H1 (cell line): ENCODE measurements around the gene PMEPA1. TPM values are rescaled to one million over a fixed set of nuclear protein-coding genes. Genes with fewer than 3 reads are reported as not detected.

Experiments used
- CTCF ChIA-PET: fragments of 300-600 bp; sonication (Branson Sonifier 250); formaldehyde crosslinking; loops from one replicate; lab custom pipeline; 2021; ENCODE audit not compliant: partially characterized antibody; lab: Charles Lee
- POLR2A ChIA-PET: fragments of 300-600 bp; sonication (Branson Sonifier 250); formaldehyde crosslinking; loops from one replicate; lab custom pipeline; 2021; ENCODE audit warnings: inconsistent platforms; ENCODE audit not compliant: partially characterized antibody; lab: Charles Lee
- DNase-seq, 2 experiments: peaks; one replicate each; pipeline versions ENCODE4 v3.0.0 to v3.0.0-alpha.2; 2010 to 2022; ENCODE audit warnings: low spot score in 2 of 2, low read depth in 1 of 2, mixed read lengths in 1 of 2
- FAIRE-seq: peaks from 2 replicates; lab custom pipeline; 2011; peaks lifted over from hg19 to GRCh38; lab: Jason Lieb, UNC
- H2AFZ ChIP-seq: 2 replicates; pipeline ENCODE4 v1.8.1; 2012; ENCODE audit warnings: low read length, inconsistent platforms
- H2AK5ac ChIP-seq: 2 replicates; pipeline ENCODE4 v1.6.1; 2013; ENCODE audit warnings: low read depth, low read length
- H2BK120ac ChIP-seq: replicated peaks from 2 replicates; pipeline ENCODE3; 2013; ENCODE audit warnings: low read depth, low read length, inconsistent platforms
- H2BK12ac ChIP-seq: 2 replicates; pipeline ENCODE4 v1.6.1; 2013; ENCODE audit warnings: low read depth, low read length
- H2BK15ac ChIP-seq: 2 replicates; pipeline ENCODE4 v1.6.1; 2013; ENCODE audit warnings: low read length
- H2BK20ac ChIP-seq: 2 replicates; pipeline ENCODE4 v1.6.1; 2013; ENCODE audit warnings: low read length
- H2BK5ac ChIP-seq: 2 replicates; pipeline ENCODE4 v1.6.1; 2013; ENCODE audit warnings: low read depth, low read length
- H3K14ac ChIP-seq: 2 replicates; pipeline ENCODE4 v1.6.1; 2013; ENCODE audit warnings: inconsistent platforms; ENCODE audit not compliant: insufficient read length
- H3K18ac ChIP-seq: 2 replicates; pipeline ENCODE4 v1.6.1; 2013; ENCODE audit warnings: low read length; ENCODE audit errors: extremely low read depth
- H3K23ac ChIP-seq: 2 replicates; pipeline ENCODE4 v1.6.1; 2013; ENCODE audit warnings: inconsistent platforms; ENCODE audit not compliant: insufficient read length
- H3K23me2 ChIP-seq: 2 replicates; pipeline ENCODE4 v1.6.1; 2013; ENCODE audit warnings: low read depth, low read length
- H3K27ac ChIP-seq: 2 replicates; pipeline ENCODE4 v1.6.1; 2011; ENCODE audit warnings: low read depth, low read length, inconsistent platforms
- H3K27me3 ChIP-seq, 4 experiments: replicated peaks in 1 of 4; 1 replicate in 1 of 4; 2 replicates in 3 of 4; pipeline versions ENCODE4 v1.6.1 to v1.8.1; 2011 to 2013; ENCODE audit warnings: low read length in 3 of 4, mild to moderate bottlenecking in 3 of 4, inconsistent platforms in 2 of 4, mixed read lengths in 2 of 4, moderate library complexity in 1 of 4; ENCODE audit not compliant: control insufficient read depth in 3 of 4, insufficient read depth in 3 of 4; ENCODE audit errors: extremely low read depth in 1 of 4
- H3K36me3 ChIP-seq, 4 experiments: 2 replicates each; pipeline versions ENCODE4 v1.6.1 to v1.8.1; 2011 to 2013; ENCODE audit warnings: mild to moderate bottlenecking in 4 of 4, low read length in 3 of 4, moderate library complexity in 2 of 4, control low read depth in 1 of 4, inconsistent platforms in 1 of 4; ENCODE audit not compliant: insufficient read depth in 4 of 4, control insufficient read depth in 2 of 4
- H3K4ac ChIP-seq: replicated peaks from 2 replicates; pipeline ENCODE3; 2013; ENCODE audit warnings: low read length, low read depth, mixed read lengths, inconsistent platforms; ENCODE audit not compliant: insufficient read length
- H3K4me1 ChIP-seq, 4 experiments: replicated peaks in 1 of 4; 1 replicate in 1 of 4; 2 replicates in 3 of 4; pipeline versions ENCODE4 v1.6.1 to v1.8.1; 2011 to 2013; ENCODE audit warnings: low read length in 3 of 4, inconsistent platforms in 2 of 4, mixed read lengths in 1 of 4; ENCODE audit not compliant: insufficient read depth in 4 of 4, control insufficient read depth in 3 of 4
- H3K4me2 ChIP-seq, 2 experiments: 2 replicates each; pipeline versions ENCODE4 v1.6.1 to v1.8.1; 2011 to 2013; ENCODE audit warnings: low read depth in 2 of 2, low read length in 2 of 2, control low read depth in 1 of 2, inconsistent platforms in 1 of 2, mild to moderate bottlenecking in 1 of 2; ENCODE audit not compliant: insufficient read depth in 1 of 2
- H3K4me3 ChIP-seq, 4 experiments: fragments of 200-600, 300-600 bp in 1 of 4; sonication (generic), shearing (Covaris generic), sonication (Bioruptor Twin) in 1 of 4; 2 replicates each; pipeline versions ENCODE4 v1.5.1 to v1.8.1; 2011 to 2016; ENCODE audit warnings: low read length in 4 of 4, low read depth in 3 of 4, control low read depth in 2 of 4, inconsistent platforms in 2 of 4, mild to moderate bottlenecking in 2 of 4, mixed read lengths in 1 of 4, moderate library complexity in 1 of 4; ENCODE audit not compliant: insufficient read depth in 2 of 4; ENCODE audit errors: extremely low read depth in 1 of 4
- H3K56ac ChIP-seq: replicated peaks from 2 replicates; pipeline ENCODE3; 2013; ENCODE audit warnings: low read depth, mild to moderate bottlenecking, mixed read lengths, low read length, inconsistent platforms; ENCODE audit not compliant: insufficient read length
- H3K79me1 ChIP-seq: 2 replicates; pipeline ENCODE4 v1.6.1; 2013; ENCODE audit warnings: low read depth, low read length, control low read depth
- H3K79me2 ChIP-seq, 2 experiments: 2 replicates each; pipeline versions ENCODE4 v1.6.1 to v1.8.1; 2012 to 2013; ENCODE audit warnings: low read length in 2 of 2, mild to moderate bottlenecking in 2 of 2, inconsistent platforms in 1 of 2; ENCODE audit not compliant: insufficient read depth in 2 of 2, control insufficient read depth in 1 of 2
- H3K9ac ChIP-seq, 4 experiments: replicated peaks in 1 of 4; 1 replicate in 1 of 4; 2 replicates in 3 of 4; pipeline versions ENCODE4 v1.6.1 to v1.8.1; 2011 to 2013; ENCODE audit warnings: low read depth in 3 of 4, low read length in 3 of 4, control low read depth in 2 of 4, mild to moderate bottlenecking in 2 of 4, moderate library complexity in 2 of 4, inconsistent platforms in 1 of 4; ENCODE audit errors: extremely low read depth in 1 of 4
- H3K9me3 ChIP-seq, 2 experiments: 2 replicates each; pipeline versions ENCODE4 v1.6.1 to v1.8.1; 2012 to 2013; ENCODE audit warnings: mild to moderate bottlenecking in 2 of 2, moderate library complexity in 2 of 2, control low read depth in 1 of 2, inconsistent platforms in 1 of 2, low read depth in 1 of 2, low read length in 1 of 2, mixed read lengths in 1 of 2; ENCODE audit not compliant: insufficient read depth in 2 of 2
- H4K20me1 ChIP-seq, 2 experiments: replicated peaks in 1 of 2; 2 replicates each; pipeline versions ENCODE3 to v1.8.1; 2011 to 2013; ENCODE audit warnings: inconsistent platforms in 2 of 2, low read length in 2 of 2, mild to moderate bottlenecking in 1 of 2; ENCODE audit not compliant: insufficient read depth in 2 of 2, control insufficient read depth in 1 of 2
- H4K5ac ChIP-seq: 2 replicates; pipeline ENCODE4 v1.6.1; 2013; ENCODE audit warnings: low read length, low read depth, mixed read lengths, inconsistent platforms; ENCODE audit not compliant: insufficient read length
- H4K8ac ChIP-seq: 2 replicates; pipeline ENCODE4 v1.8.0; 2013; ENCODE audit warnings: mild to moderate bottlenecking, moderate library complexity, low read length, inconsistent platforms; ENCODE audit not compliant: insufficient read depth; ENCODE audit errors: extremely low read depth
- H4K91ac ChIP-seq: replicated peaks from 2 replicates; pipeline ENCODE3; 2013; ENCODE audit warnings: low read length, mixed read lengths, inconsistent platforms; ENCODE audit not compliant: insufficient read length
- BACH1 ChIP-seq: IDR thresholded peaks from 2 replicates; pipeline ENCODE4 v1.6.1; 2012; ENCODE audit warnings: low read length, improper control_type of control experiment
- CHD1 ChIP-seq: IDR thresholded peaks from 2 replicates; pipeline ENCODE4 v1.6.1; 2012; ENCODE audit warnings: low read depth, low read length, improper control_type of control experiment
- EZH2 ChIP-seq: fragments of 200-600 bp; sonication (generic); IDR thresholded peaks from 2 replicates; pipeline ENCODE4 v1.7.1; 2012; ENCODE audit warnings: low read depth, mild to moderate bottlenecking, moderate library complexity, low read length, inconsistent platforms; ENCODE audit not compliant: severe bottlenecking
- GTF2F1 ChIP-seq: IDR thresholded peaks from 2 replicates; pipeline ENCODE4 v1.6.1; 2012; ENCODE audit warnings: low read depth, low read length, improper control_type of control experiment, borderline replicate concordance
- KDM1A ChIP-seq: fragments of 200-600, 300-600 bp; sonication (generic); IDR thresholded peaks from 2 replicates; pipeline ENCODE4 v1.7.1; 2016; ENCODE audit warnings: mild to moderate bottlenecking, low read length, borderline replicate concordance
- POLR2AphosphoS5 ChIP-seq: IDR thresholded peaks from 2 replicates; pipeline ENCODE4 v1.6.1; 2011; ENCODE audit warnings: low read depth, low read length
- RNF2 ChIP-seq: fragments of 200-900, 300-1000 bp; sonication (generic); IDR thresholded peaks from 2 replicates; pipeline ENCODE4 v1.7.1; 2016; ENCODE audit warnings: borderline replicate concordance, low read depth, mild to moderate bottlenecking, antibody characterized with exemption, low read length; ENCODE audit not compliant: poor library complexity, severe bottlenecking; ENCODE audit errors: missing control alignments
- SIN3A ChIP-seq, 2 experiments: IDR thresholded peaks in 1 of 2; conservative IDR thresholded peaks in 1 of 2; 2 replicates each; pipeline ENCODE4 v1.6.1; 2011 to 2012; ENCODE audit warnings: low read length in 2 of 2, improper control_type of control experiment in 1 of 2, low read depth in 1 of 2, mild to moderate bottlenecking in 1 of 2
- TAF1 ChIP-seq: IDR thresholded peaks from 2 replicates; pipeline ENCODE4 v1.6.1; 2011; ENCODE audit warnings: mild to moderate bottlenecking, low read depth, low read length
- TCF12 ChIP-seq: IDR thresholded peaks from 2 replicates; pipeline ENCODE4 v1.6.1; 2011; ENCODE audit warnings: low read depth, mild to moderate bottlenecking, low read length
- YY1 ChIP-seq: IDR thresholded peaks from 2 replicates; pipeline ENCODE4 v1.6.1; 2011; ENCODE audit warnings: low read depth, mild to moderate bottlenecking, low read length
- WGBS, 2 experiments: shearing (Covaris generic) in 1 of 2; methylation state at CpG; one replicate each; pipeline versions ENCODE4 v1.1.6 to v1.1.7; 2013 to 2015; ENCODE audit warnings: low lambda C conversion rate in 2 of 2, mixed read lengths in 2 of 2, inconsistent platforms in 1 of 2, low coverage in 1 of 2, missing lambda C conversion rate in 1 of 2; ENCODE audit not compliant: insufficient replicate concordance in 2 of 2, insufficient coverage in 1 of 2, insufficient read length in 1 of 2; ENCODE audit errors: extremely low coverage in 1 of 2, missing lambda C conversion rate in 1 of 2; 5-methylcytosine and 5-hydroxymethylcytosine counted together
- polyA plus RNA-seq, 7 experiments: library from polyadenylated mRNA; depleted of rRNA in 3 of 7; stranded (reverse) in 5 of 7; unstranded in 2 of 7; fragments of >200 nt in 5 of 7; fragments of 200-250 nt in 2 of 7; gene quantifications; 1 replicate in 5 of 7; 2 replicates in 1 of 7; 4 replicates in 1 of 7; pipeline versions ENCODE4 v1.2.1 to v1.2.3, GENCODE V29; 2011 to 2013; ENCODE audit warnings: missing spikeins in 2 of 7, mixed read lengths in 2 of 7
- total RNA-seq: library from RNA; stranded (reverse); fragmentation: NEBNext Ultra II Directional; extraction: Animal tissue kit (Norgen Biotek cat#: 25700); gene quantifications from 2 replicates; pipeline ENCODE4 v1.2.1, GENCODE V29; 2021
- TF ChIP-seq, protein P1 (sequence below): IDR thresholded peaks from 2 replicates; pipeline ENCODE4 v1.6.1; 2011; ENCODE audit warnings: low read length, improper control_type of control experiment
- TF ChIP-seq, protein P2 (sequence below): IDR thresholded peaks from 2 replicates; pipeline ENCODE4 v1.6.1; 2012; ENCODE audit warnings: inconsistent platforms

The PMEPA1 gene
- total and polyA plus RNA-seq, 2 of the 8 experiments (the other 6 are each of a cell fraction or from before 2014, with no cell fraction given) = 12.7 to 20.5 TPM

DNA sequence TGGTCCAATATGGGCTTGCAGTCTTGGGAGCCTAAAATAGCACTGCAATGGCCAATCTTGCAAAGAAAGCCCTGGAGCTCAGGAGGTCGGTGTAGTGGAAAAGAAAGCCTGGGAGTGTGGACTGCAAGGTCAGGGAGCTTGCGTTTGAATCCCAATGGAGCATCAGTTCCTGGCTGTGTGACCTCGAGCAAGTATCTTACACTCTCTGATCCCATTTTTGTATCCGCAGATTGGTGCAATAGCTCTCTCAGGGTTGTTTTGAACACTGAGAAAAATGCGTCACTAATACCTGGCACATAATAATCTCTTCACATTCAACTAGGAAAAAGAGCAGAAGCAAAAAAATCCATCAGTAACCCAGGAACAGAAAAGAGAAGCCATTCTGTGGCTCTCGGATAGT is 7.3 kb downstream of the PMEPA1 start:
- Histone ChIP-seq H2BK20ac (no peak overlapping the region), H3K27me3 (no peaks in the 10 kb centered on the region), H4K8ac (no peak overlapping the region), H3K18ac (no peak overlapping the region), H4K20me1 (peaks cover 49 to 57% of the 10 kb centered on the region in 2 experiments), H2AFZ (no peak overlapping the region), H3K14ac (no peak overlapping the region), H4K5ac (no peak overlapping the region), H2BK15ac (no peak overlapping the region), H3K79me1 (peaks cover 26% of the 10 kb centered on the region), H3K23me2 (no peaks in the 10 kb centered on the region), H2AK5ac (no peak overlapping the region), H3K4me3 (no peak overlapping the region), H3K56ac (no peak overlapping the region), H3K79me2 (peaks cover 20 to 97% of the 10 kb centered on the region in 2 experiments), H3K23ac (no peak overlapping the region), H3K4ac (no peak overlapping the region), H3K9me3 (no peaks in the 10 kb centered on the region), H3K9ac (no peak overlapping the region), H3K27ac (no peak overlapping the region), H4K91ac (no peak overlapping the region), H3K36me3 (no peaks in the 10 kb centered on the region), H3K4me1 (peaks cover 0 to 20% (median 7%) of the 10 kb centered on the region in 4 experiments; a peak in 5 of 7 replicates), H3K4me2 (no peak overlapping the region), H2BK5ac (no peak overlapping the region), H2BK12ac (no peak overlapping the region), H2BK120ac (no peak overlapping the region)
- 93% methylated on average over 6 of the region's 6 CpGs; no CpG with 5 or more reads in 1 of the 2 experiments for WGBS, 2 experiments
- POLR2A ChIA-PET = interaction anchor here (0.8 to 1.7 kb wide), 2 partner anchors 15 to 31 kb away, joined by 3 to 4 read pairs; no protein-coding TSS in a partner anchor
- FAIRE-seq = no peak
- CTCF ChIA-PET = interaction anchor here (0.7 to 2.1 kb wide), 5 partner anchors 10 to 385 kb away, joined by 3 to 8 read pairs (median 4); no protein-coding TSS in a partner anchor
- DNase-seq = no peak
- TF ChIP-seq GTF2F1 = no peak
- TF ChIP-seq TAF1 = no peak
- TF ChIP-seq, protein P1, sequence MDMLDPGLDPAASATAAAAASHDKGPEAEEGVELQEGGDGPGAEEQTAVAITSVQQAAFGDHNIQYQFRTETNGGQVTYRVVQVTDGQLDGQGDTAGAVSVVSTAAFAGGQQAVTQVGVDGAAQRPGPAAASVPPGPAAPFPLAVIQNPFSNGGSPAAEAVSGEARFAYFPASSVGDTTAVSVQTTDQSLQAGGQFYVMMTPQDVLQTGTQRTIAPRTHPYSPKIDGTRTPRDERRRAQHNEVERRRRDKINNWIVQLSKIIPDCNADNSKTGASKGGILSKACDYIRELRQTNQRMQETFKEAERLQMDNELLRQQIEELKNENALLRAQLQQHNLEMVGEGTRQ = no peak
- TF ChIP-seq BACH1 = no peak
- TF ChIP-seq POLR2AphosphoS5 = no peak
- no peak for TF ChIP-seq CHD1
- TF ChIP-seq, protein P2, sequence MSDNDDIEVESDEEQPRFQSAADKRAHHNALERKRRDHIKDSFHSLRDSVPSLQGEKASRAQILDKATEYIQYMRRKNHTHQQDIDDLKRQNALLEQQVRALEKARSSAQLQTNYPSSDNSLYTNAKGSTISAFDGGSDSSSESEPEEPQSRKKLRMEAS = no peak
- no peak for TF ChIP-seq KDM1A
- no peak for TF ChIP-seq EZH2
- no peak for TF ChIP-seq RNF2
- TF ChIP-seq SIN3A (conservative IDR thresholded peaks at IDR 0.05 in 1 of 2, IDR thresholded peaks at IDR 0.05 in 1 of 2; ENCODE audit: low read depth in 1 of 2, low read length in 2 of 2) = no peak
- TF ChIP-seq YY1 = no peak
- TF ChIP-seq TCF12 = no peak
